HepG2 (cell line): ENCODE data around the gene NOTCH4. TPM values are rescaled to one million over a fixed set of nuclear protein-coding genes. Genes with fewer than 3 reads are reported as not detected.

ENCODE experiments used
- CREB3 ChIP-seq: sonication (generic); formaldehyde crosslinking; IDR thresholded peaks from 2 replicates; pipeline ENCODE4 v1.5.0; 2020; ENCODE audit warnings: missing genetic modification reagents
- HMGXB3 ChIP-seq: sonication (generic); formaldehyde crosslinking; IDR thresholded peaks from 2 replicates; pipeline ENCODE4 v1.4.0; 2020; ENCODE audit warnings: missing genetic modification reagents, borderline replicate concordance
- HOMEZ ChIP-seq: IDR thresholded peaks from 2 replicates; pipeline ENCODE4 v1.6.1; 2016; ENCODE audit warnings: low read depth
- MIXL1 ChIP-seq: IDR thresholded peaks from 2 replicates; pipeline ENCODE4 v1.6.1; 2016
- NFYB ChIP-seq: sonication (generic); formaldehyde crosslinking; IDR thresholded peaks from 2 replicates; pipeline ENCODE4 v1.4.0; 2020; ENCODE audit warnings: missing genetic modification reagents
- RAD51 ChIP-seq: fragments of 450-650 bp; IDR thresholded peaks from 2 replicates; pipeline ENCODE4 v1.6.1; 2016; ENCODE audit warnings: borderline replicate concordance
- RARA ChIP-seq: IDR thresholded peaks from 2 replicates; pipeline ENCODE4 v1.6.1; 2016; ENCODE audit warnings: missing genetic modification reagents, missing compliant biosample characterization
- RFX5 ChIP-seq: IDR thresholded peaks from 2 replicates; pipeline ENCODE4 v1.6.1; 2011; ENCODE audit warnings: low read depth, low read length, improper control_type of control experiment
- SNAPC2 ChIP-seq: sonication (generic); formaldehyde crosslinking; IDR thresholded peaks from 2 replicates; pipeline ENCODE4 v1.8.1; 2022; ENCODE audit warnings: mild to moderate bottlenecking, missing genetic modification reagents
- SP140L ChIP-seq: sonication (generic); formaldehyde crosslinking; IDR thresholded peaks from 2 replicates; pipeline ENCODE4 v1.4.0; 2020; ENCODE audit warnings: missing genetic modification reagents, borderline replicate concordance
- SSRP1 ChIP-seq: IDR thresholded peaks from 2 replicates; pipeline ENCODE4 v1.6.1; 2016; ENCODE audit warnings: control low read depth
- ZNF564 ChIP-seq: sonication (generic); formaldehyde crosslinking; IDR thresholded peaks from 2 replicates; pipeline ENCODE4 v1.8.1; 2023; ENCODE audit warnings: mild to moderate bottlenecking, missing genetic modification reagents
- ZNF576 ChIP-seq: sonication (generic); formaldehyde crosslinking; IDR thresholded peaks from 2 replicates; pipeline ENCODE4 v1.4.0; 2020; ENCODE audit warnings: mild to moderate bottlenecking, missing genetic modification reagents
- ZNF691 ChIP-seq: sonication (generic); formaldehyde crosslinking; IDR thresholded peaks from 2 replicates; pipeline ENCODE4 v1.4.0; 2020; ENCODE audit warnings: missing genetic modification reagents, low read depth, mild to moderate bottlenecking, borderline replicate concordance
- ZNF790 ChIP-seq: sonication (generic); formaldehyde crosslinking; IDR thresholded peaks from 2 replicates; pipeline ENCODE4 v1.8.0; 2022; ENCODE audit warnings: missing genetic modification reagents, mild to moderate bottlenecking, borderline replicate concordance
- polyA plus RNA-seq, 8 experiments: library from polyadenylated mRNA; depleted of rRNA in 3 of 8; stranded (reverse) in 7 of 8; unstranded in 1 of 8; fragments of >200 nt; fragmentation: Illumina TruSeq in 4 of 8; extraction: Trizol in 4 of 8; gene quantifications; 2 replicates each; pipeline versions ENCODE4 v1.2.1 to v1.2.3, GENCODE V29; 2011 to 2016; ENCODE audit warnings: low read depth in 4 of 8, missing spikeins in 1 of 8, mixed read lengths in 1 of 8; ENCODE audit not compliant: insufficient read depth in 1 of 8
- total RNA-seq, 5 experiments: library from RNA; depleted of rRNA; stranded (reverse); fragments of >200 nt; fragmentation: Illumina TruSeq; extraction: Trizol; gene quantifications; 2 replicates each; pipeline ENCODE4 v1.2.3, GENCODE V29; 2016; ENCODE audit warnings: low read depth in 1 of 5
- TF ChIP-seq, protein P1 (sequence below): sonication (generic); formaldehyde crosslinking; IDR thresholded peaks from 2 replicates; pipeline ENCODE4 v1.5.0; 2020; ENCODE audit warnings: missing genetic modification reagents
- TF ChIP-seq, protein P2 (sequence below): IDR thresholded peaks from 2 replicates; pipeline ENCODE4 v1.6.1; 2016; ENCODE audit warnings: mild to moderate bottlenecking, missing biosample characterization, missing genetic modification reagents
- TF ChIP-seq, protein P3 (sequence below): sonication (generic); formaldehyde crosslinking; IDR thresholded peaks from 2 replicates; pipeline ENCODE4 v1.4.0; 2020; ENCODE audit warnings: mild to moderate bottlenecking, missing genetic modification reagents

NOTCH4 gene
- total and polyA plus RNA-seq, 2 of the 13 experiments (the other 11 are each of a cell fraction or from before 2014, with no cell fraction given) = 0.51 to 0.83 TPM

DNA sequence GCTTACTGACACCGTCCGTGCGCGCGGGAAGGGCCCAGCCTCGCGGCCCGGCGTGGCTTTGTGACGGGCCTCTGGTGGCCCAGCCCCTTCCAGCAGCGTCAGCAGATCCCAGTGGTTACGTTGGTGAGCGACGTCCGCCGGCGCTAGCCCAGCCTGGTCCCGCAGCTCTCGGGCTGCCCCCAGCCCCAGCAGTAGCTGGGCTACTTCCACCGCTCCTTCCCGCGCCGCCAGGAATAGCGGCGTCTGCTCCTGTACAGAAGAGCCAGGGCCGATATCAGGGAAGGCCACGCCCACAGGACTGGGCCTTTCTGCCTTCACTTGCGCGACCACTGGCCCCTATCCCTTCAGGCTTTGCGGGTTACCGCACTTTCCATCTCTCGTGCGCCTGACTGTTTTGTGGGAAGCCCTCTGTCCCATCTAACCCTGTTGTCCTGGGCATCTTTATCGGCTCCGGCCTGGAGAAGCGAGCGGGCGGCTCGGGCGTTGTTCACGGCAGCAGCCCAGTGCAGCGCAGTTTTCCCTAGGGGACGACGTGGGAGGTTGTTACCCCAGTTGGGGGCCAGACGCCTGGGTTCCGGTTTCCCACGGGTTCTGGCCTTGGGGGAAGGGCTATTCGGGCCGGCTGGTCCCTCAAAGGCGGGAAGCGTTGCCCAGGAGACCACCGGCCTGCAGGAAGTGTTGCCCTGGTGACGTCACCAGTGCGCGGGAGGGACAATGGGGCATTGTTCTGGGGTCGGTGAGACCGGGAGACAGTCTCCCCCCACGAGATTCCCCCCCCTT is 27.8 kb downstream of the NOTCH4 start (continued):
- TF ChIP-seq RAD51 (no peak), RARA (CRISPR knock-in tag) (peak; percentile 42; the same call in 1 of the 2 replicates), ZNF564 (CRISPR knock-in tag) (no peak), CREB3 (no peak), HOMEZ (no peak), SSRP1 (CRISPR knock-in tag) (peak; percentile 87; the same call in 1 of the 2 replicates), NFYB (CRISPR knock-in tag) (no peak), HMGXB3 (CRISPR knock-in tag) (no peak; the same call in 1 of the 2 replicates), ZNF691 (CRISPR knock-in tag) (peak; percentile 72; the same call in 1 of the 2 replicates), SP140L (CRISPR knock-in tag) (no peak; the same call in 1 of the 2 replicates), RFX5 (peak; percentile 71; the same call in 1 of the 2 replicates), ZNF790 (CRISPR knock-in tag) (0 out of 2 replicates have a peak, but pooled peaks have one; percentile 66), SNAPC2 (peak; percentile 79; the same call in 1 of the 2 replicates), MIXL1 (CRISPR knock-in tag) (0 out of 2 replicates have a peak, but pooled peaks have one; percentile 44), ZNF576 (CRISPR knock-in tag) (no peak)
- TF ChIP-seq, protein P1, sequence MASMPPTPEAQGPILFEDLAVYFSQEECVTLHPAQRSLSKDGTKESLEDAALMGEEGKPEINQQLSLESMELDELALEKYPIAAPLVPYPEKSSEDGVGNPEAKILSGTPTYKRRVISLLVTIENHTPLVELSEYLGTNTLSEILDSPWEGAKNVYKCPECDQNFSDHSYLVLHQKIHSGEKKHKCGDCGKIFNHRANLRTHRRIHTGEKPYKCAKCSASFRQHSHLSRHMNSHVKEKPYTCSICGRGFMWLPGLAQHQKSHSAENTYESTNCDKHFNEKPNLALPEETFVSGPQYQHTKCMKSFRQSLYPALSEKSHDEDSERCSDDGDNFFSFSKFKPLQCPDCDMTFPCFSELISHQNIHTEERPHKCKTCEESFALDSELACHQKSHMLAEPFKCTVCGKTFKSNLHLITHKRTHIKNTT (CRISPR knock-in tag) = 0 out of 2 replicates have a peak, but pooled peaks have one; percentile 29
- TF ChIP-seq, protein P2, sequence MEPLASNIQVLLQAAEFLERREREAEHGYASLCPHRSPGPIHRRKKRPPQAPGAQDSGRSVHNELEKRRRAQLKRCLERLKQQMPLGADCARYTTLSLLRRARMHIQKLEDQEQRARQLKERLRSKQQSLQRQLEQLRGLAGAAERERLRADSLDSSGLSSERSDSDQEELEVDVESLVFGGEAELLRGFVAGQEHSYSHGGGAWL (CRISPR knock-in tag) = peak; percentile 89
- TF ChIP-seq, protein P3, sequence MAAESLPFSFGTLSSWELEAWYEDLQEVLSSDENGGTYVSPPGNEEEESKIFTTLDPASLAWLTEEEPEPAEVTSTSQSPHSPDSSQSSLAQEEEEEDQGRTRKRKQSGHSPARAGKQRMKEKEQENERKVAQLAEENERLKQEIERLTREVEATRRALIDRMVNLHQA (CRISPR knock-in tag) = no peak
